NB4 (cell line): Measurements from ENCODE around the gene ANP32A.

Experiments
- MYC ChIP-seq: IDR thresholded peaks from 2 replicates; pipeline ENCODE4 v1.6.1; 2011; ENCODE audit warnings: low read depth, low read length
- POLR2A ChIP-seq: IDR thresholded peaks from 2 replicates; pipeline ENCODE4 v1.6.1; 2011; ENCODE audit warnings: mild to moderate bottlenecking; ENCODE audit not compliant: insufficient read length; ENCODE audit errors: extremely low read depth
- TF ChIP-seq, protein P1 (sequence below): IDR thresholded peaks from 2 replicates; pipeline ENCODE4 v1.6.1; 2011; ENCODE audit warnings: low read depth, low read length
- TF ChIP-seq, protein P2 (sequence below): IDR thresholded peaks from one replicate; pipeline ENCODE4 v1.5.1; 2012; ENCODE audit warnings: low read depth, low read length

DNA sequence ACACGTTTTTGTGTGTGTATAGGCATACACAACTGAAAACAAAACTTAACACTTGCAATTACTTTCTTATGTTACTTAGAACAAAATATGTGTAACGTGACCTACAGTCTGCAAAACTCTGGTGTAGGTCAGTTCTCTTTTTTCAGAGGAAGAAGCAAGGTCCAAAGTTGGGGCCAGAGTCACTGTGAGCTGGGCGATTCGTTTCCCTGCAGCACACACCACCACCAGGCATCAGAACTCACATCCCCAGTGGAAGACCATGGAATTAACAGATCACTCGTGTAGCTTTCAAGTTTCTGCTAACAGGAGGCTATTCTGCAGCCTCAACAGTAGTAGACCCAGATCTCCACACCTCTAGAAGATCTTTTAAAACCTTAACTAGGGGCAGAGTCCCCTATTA lies 25.8 kb downstream of the ANP32A start:
- TF ChIP-seq, protein P1, sequence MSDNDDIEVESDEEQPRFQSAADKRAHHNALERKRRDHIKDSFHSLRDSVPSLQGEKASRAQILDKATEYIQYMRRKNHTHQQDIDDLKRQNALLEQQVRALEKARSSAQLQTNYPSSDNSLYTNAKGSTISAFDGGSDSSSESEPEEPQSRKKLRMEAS = no peak
- TF ChIP-seq, protein P2, sequence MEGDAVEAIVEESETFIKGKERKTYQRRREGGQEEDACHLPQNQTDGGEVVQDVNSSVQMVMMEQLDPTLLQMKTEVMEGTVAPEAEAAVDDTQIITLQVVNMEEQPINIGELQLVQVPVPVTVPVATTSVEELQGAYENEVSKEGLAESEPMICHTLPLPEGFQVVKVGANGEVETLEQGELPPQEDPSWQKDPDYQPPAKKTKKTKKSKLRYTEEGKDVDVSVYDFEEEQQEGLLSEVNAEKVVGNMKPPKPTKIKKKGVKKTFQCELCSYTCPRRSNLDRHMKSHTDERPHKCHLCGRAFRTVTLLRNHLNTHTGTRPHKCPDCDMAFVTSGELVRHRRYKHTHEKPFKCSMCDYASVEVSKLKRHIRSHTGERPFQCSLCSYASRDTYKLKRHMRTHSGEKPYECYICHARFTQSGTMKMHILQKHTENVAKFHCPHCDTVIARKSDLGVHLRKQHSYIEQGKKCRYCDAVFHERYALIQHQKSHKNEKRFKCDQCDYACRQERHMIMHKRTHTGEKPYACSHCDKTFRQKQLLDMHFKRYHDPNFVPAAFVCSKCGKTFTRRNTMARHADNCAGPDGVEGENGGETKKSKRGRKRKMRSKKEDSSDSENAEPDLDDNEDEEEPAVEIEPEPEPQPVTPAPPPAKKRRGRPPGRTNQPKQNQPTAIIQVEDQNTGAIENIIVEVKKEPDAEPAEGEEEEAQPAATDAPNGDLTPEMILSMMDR = no peak
- TF ChIP-seq POLR2A (no peak), MYC (no peak)
